Activated naive CD4-positive, alpha-beta T cell treated with anti-CD3 and anti-CD28 coated beads, Interleukin-2, amount 10 ng/mL, durations not matched to agents 7 days and 5 days (primary cell): Measurements from ENCODE around the gene TPCN2.
"Not testable (repeated sequence)": the region's sequence is repeated elsewhere in the genome, so short reads cannot be mapped to it uniquely, and the experiment has no call there.

Source experiments
- CTCF ChIA-PET: fragments of 350-600 bp; sonication (Branson Sonifier 250); formaldehyde crosslinking; loops from one replicate; lab custom pipeline; 2021; ENCODE audit warnings: antibody characterized with exemption; lab: Charles Lee
- DNase-seq: peaks from one replicate; pipeline ENCODE4 v3.0.0-alpha.2; 2020
- H3K27ac Mint-ChIP-seq: one replicate; pipeline ENCODE4 v1.8.0; 2021; ENCODE audit warnings: mild to moderate bottlenecking, moderate library complexity, mixed read lengths
- H3K27me3 Mint-ChIP-seq: one replicate; pipeline ENCODE4 v1.8.0; 2021; ENCODE audit warnings: mild to moderate bottlenecking, mixed read lengths
- H3K36me3 Mint-ChIP-seq: one replicate; pipeline ENCODE4 v1.8.0; 2021; ENCODE audit warnings: mixed read lengths
- H3K4me1 Mint-ChIP-seq: one replicate; pipeline ENCODE4 v1.8.0; 2021; ENCODE audit warnings: mixed read lengths
- H3K4me3 Mint-ChIP-seq: one replicate; pipeline ENCODE4 v1.8.0; 2021; ENCODE audit warnings: mild to moderate bottlenecking, moderate library complexity, mixed read lengths
- H3K9me3 Mint-ChIP-seq: one replicate; pipeline ENCODE4 v1.8.0; 2021; ENCODE audit warnings: mixed read lengths

Gene TPCN2

DNA sequence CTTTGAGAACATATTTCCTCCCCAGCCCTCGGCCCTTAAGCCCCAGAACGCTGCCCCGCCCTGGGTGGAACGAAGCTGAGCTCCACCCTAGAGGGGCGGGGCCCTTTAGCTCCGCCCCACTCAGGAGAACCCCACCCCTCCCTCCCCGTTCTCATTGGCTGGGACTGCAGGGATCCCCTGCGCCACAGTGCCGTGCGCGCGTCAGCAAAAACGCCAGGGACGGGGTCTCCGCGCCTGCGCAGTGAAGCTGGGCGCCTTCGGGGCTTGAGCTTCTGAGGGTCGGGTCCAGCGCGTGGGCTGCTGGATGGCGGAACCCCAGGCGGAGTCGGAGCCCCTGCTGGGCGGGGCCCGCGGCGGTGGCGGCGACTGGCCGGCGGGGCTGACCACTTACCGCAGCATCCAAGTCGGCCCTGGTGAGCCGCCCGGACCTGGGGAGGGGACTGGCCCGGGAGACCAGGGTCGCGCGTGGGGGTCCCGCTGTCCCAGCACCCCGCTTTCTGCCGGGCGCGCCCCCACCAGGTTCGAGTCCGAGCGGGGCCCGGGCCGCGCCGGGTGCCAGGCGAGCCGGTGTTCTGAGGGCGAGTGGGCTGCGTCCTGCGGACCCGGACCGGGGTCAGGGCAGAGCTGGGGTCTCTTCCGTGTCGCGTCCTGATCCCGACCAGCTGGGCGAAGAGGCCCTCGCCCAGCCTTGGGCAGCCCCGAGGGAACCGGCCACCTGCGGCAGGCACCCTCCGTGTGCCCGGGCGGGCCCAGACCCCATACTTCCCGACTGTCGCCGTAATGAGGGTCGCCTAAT is at the start of gene TPCN2:
Gene TPCN2 (plus strand): TSS at position 239 of the 796 bp plus-strand sequence. CDS start 66 bp downstream, at position 305.
- Mint-ChIP-seq H3K27me3 (peaks cover 35% of the 10 kb centered on the region), H3K4me3 (peak within 1 kb of the TSS; percentile 81), H3K9me3 (no peaks in the 10 kb centered on the region)

DNA sequence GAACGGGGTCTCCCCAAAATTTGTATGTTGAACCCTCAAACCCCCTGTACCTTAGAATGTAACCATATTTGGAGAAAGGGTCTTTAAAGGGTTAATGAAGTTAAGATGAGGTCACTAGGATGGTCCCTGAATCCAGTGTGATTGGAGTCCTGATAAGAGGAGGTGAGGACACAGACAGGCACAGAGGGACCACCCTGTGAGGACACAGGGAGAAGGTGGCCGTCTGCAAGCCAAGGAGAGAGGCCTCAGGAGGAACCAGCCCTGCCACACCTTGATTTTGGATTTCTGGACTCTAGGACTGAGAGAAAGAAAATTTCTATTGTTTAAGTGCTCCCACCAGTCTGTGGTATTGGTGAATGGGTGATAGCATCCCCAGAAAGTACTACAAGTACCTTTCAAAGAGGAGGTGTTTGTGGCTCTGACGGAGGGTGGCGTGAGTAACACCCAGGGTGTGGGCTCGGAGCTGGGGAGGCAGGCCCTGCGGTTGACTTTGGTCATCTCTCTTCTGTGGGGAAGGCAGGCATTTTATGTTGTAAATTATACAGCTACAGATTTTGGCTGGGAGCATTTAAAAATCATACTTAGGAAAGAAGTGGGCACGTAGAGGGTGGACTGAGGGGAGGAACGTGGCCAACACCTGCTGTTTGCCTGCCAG is 49.5 kb upstream of the TPCN2 start:
- CTCF ChIA-PET = no interaction called here
- H3K4me1 Mint-ChIP-seq = no peaks in the 10 kb centered on the region
- peaks cover 21% of the 10 kb centered on the region for H3K27me3 Mint-ChIP-seq
- no peak overlapping the region for H3K27ac Mint-ChIP-seq
- no peaks in the 10 kb centered on the region for H3K9me3 Mint-ChIP-seq
- DNase-seq = no peak
- H3K36me3 Mint-ChIP-seq = no peaks in the 10 kb centered on the region
- no peak overlapping the region for H3K4me3 Mint-ChIP-seq

More for the DNA sequence above, at the start of gene TPCN2:
- CTCF ChIA-PET = no interaction called here
- Mint-ChIP-seq H3K4me1 (peaks cover 39% of the 10 kb centered on the region), H3K36me3 (no peaks in the 10 kb centered on the region), H3K27ac (peak within 1 kb of the TSS; percentile 85)
- peak; percentile 94 for DNase-seq

DNA sequence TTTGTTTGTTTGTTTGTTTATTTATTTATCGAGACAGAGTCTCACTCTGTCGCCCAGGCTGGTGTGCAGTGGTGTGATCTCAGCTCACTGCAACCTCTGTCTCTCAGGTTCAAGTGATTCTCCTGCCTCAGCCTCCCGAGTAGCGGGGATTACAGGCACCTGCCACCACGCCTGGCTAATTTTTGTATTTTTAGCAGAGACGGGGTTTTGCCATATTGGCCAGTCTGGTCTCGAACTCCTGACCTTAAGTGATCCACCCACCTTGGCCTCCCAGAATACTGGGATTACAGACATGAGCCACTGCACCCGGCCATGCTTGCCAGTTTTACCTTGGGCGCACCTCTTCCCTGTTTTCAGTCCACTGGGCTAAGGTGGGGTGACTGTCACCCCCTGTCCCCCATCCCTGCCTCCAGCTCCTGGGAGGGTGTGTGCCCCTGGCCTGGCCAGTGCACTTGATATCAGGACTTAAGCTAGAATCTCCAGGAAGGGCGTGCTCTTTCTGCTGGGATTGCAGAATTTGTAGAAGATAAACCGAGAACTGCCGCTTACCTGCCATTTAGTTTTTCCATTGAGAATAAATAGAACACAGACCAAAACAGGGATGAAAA is 48.9 kb upstream of the TPCN2 start:
- CTCF ChIA-PET, H3K4me3 Mint-ChIP-seq, DNase-seq, H3K36me3 Mint-ChIP-seq, H3K27ac Mint-ChIP-seq, H3K4me1 Mint-ChIP-seq, H3K9me3 Mint-ChIP-seq: not testable (repeated sequence)
- H3K27me3 Mint-ChIP-seq = peaks cover 23% of the 10 kb centered on the region

- Mint-ChIP-seq H3K9me3 (no peaks in the 10 kb centered on the region), H3K36me3 (no peaks in the 10 kb centered on the region), H3K4me1 (no peaks in the 10 kb centered on the region), H3K27me3 (peaks cover 28% of the 10 kb centered on the region), H3K4me3 (no peak overlapping the region), H3K27ac (no peak overlapping the region)
- CTCF ChIA-PET = no interaction called here
- DNase-seq = no peak
Observed at GRCh38 chr11:69000391-69000790, 48.3 kb upstream of the TPCN2 start.

DNA sequence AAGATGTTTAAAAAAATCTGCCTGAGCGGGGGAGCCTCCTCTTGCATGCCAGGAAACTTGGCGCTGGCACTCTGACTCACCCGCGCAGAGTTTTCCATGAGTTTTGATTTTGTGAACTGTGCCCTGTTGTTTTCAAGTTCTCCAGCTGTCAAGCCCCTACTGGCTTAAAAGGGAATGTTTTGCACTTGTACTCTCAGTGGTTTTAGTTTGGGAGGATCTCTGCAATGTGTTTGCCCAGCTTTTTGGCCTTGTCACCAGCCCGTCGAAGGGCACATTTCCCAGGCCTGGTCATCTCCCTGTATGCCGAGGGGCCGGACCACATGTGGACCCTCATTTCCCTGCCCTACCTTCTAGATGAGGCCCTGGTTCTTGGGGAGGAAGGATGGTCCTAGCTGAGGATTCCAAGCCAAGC is 47.9 kb upstream of the TPCN2 start:
- CTCF ChIA-PET = no interaction called here
- Mint-ChIP-seq H3K9me3 (no peaks in the 10 kb centered on the region), H3K27ac (no peak overlapping the region), H3K4me1 (no peaks in the 10 kb centered on the region), H3K4me3 (no peak overlapping the region), H3K27me3 (peaks cover 29% of the 10 kb centered on the region), H3K36me3 (no peaks in the 10 kb centered on the region)
- DNase-seq = no peak

- H3K27me3 Mint-ChIP-seq = peaks cover 29% of the 10 kb centered on the region
- H3K9me3 Mint-ChIP-seq = no peaks in the 10 kb centered on the region
- DNase-seq = no peak
- no peaks in the 10 kb centered on the region for H3K4me1 Mint-ChIP-seq
- CTCF ChIA-PET = no interaction called here
- no peaks in the 10 kb centered on the region for H3K36me3 Mint-ChIP-seq
- H3K27ac Mint-ChIP-seq = no peak overlapping the region
- no peak overlapping the region for H3K4me3 Mint-ChIP-seq
Observed at GRCh38 chr11:69001243-69002081, 47.3 kb upstream of the TPCN2 start.

DNA sequence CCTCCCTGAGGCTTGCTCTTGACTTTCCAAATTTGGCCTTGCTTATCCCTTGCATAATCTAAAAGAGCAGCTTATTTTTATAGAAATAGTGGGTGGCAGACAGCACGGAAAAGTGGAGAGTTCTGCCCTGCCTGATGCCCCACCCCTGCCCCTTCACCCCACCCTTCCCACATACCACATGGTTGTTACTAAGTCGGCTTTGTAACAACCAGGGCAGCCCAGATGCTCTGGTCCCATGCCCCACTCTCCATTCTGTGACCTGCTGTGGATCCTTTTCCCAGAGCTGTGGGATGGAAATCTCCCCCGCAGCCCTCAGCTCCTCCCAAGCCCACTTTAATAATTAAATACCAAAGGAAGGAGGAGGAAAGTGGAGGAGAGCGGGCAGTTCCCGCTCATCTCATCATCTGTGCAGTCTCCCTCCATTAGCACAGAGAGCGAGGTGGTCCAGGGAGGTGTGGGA is 46.6 kb upstream of the TPCN2 start:
- no peaks in the 10 kb centered on the region for H3K36me3 Mint-ChIP-seq
- no peak overlapping the region for H3K27ac Mint-ChIP-seq
- H3K27me3 Mint-ChIP-seq = peaks cover 25% of the 10 kb centered on the region
- CTCF ChIA-PET = no interaction called here
- H3K4me3 Mint-ChIP-seq = no peak overlapping the region
- no peaks in the 10 kb centered on the region for H3K4me1 Mint-ChIP-seq
- H3K9me3 Mint-ChIP-seq = no peaks in the 10 kb centered on the region
- DNase-seq = no peak

DNA sequence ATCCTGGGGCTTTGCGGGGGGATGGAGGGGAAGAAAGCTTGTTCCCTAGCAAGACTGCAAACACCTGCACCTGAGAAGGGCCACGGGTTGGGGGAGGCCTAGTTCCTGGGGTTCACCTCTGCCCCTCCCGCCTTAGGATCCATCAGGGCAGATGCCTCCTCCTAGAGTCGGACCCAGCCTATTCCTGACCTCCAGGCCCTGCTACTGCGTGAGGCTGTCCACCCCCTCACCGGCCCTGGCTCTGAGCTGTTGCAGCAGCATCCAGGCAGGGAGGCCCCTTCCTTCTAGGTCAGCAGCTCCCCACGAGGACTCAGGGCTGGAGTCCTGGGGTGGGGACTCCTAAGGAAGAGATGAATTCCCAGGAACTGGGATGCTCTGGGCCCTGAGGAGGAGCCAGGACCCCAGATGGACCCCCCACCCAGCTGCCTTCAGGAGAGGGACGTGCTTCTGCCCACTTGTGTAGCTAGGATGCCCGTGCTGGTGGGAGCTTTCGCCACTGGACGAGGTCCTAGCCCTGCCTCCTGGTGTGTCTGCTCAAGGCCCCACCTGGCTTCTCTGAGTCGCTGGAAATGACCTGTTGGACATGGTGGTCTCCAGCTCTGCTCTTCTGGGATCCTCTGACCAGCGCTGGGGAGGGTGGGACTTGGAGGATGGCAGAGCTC is 46.0 kb upstream of the TPCN2 start:
- H3K9me3 Mint-ChIP-seq = no peaks in the 10 kb centered on the region
- DNase-seq = no peak
- H3K4me1 Mint-ChIP-seq = no peaks in the 10 kb centered on the region
- no peaks in the 10 kb centered on the region for H3K36me3 Mint-ChIP-seq
- H3K4me3 Mint-ChIP-seq = no peak overlapping the region
- CTCF ChIA-PET = no interaction called here
- H3K27me3 Mint-ChIP-seq = peaks cover 26% of the 10 kb centered on the region
- no peak overlapping the region for H3K27ac Mint-ChIP-seq

DNA sequence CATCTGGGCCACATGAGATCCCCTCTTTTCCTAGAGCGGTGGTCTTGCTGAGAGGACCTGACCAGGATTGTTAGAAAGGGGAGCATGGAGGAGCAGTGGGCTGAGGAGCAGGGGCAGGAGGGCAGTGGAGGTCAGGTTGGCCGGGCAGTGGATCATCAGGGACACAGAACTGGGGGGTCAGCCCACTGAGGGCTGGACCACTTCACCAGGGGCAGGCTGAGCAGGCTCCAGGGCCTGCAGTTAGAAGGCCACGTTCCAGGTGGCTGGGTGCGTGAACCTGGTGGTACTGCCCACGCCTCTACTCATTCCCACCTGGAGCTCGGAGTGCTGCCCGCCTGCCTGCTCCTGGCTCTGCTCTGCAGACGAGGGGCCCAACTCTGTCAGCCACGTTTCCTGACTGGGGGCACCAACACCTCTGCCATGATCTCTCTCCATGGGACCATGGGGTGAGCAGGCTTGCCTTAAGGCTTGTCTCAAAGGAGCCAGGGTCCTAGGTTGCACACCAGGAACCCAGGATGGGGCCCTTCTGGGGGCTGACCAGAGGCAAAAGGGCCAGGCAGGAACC is 45.3 kb upstream of the TPCN2 start:
- no peak for DNase-seq
- no peak overlapping the region for H3K4me3 Mint-ChIP-seq
- H3K27ac Mint-ChIP-seq = no peak overlapping the region
- H3K4me1 Mint-ChIP-seq = no peaks in the 10 kb centered on the region
- CTCF ChIA-PET = no interaction called here
- H3K36me3 Mint-ChIP-seq = no peaks in the 10 kb centered on the region
- peaks cover 33% of the 10 kb centered on the region for H3K27me3 Mint-ChIP-seq
- H3K9me3 Mint-ChIP-seq = no peaks in the 10 kb centered on the region

GRCh38 chr11:69003866-69004367 is 44.8 kb upstream of the TPCN2 start:
- H3K9me3 Mint-ChIP-seq = no peaks in the 10 kb centered on the region
- H3K27me3 Mint-ChIP-seq = peaks cover 38% of the 10 kb centered on the region
- H3K4me3 Mint-ChIP-seq = no peak overlapping the region
- H3K36me3 Mint-ChIP-seq = no peaks in the 10 kb centered on the region
- H3K27ac Mint-ChIP-seq = no peak overlapping the region
- CTCF ChIA-PET = no interaction called here
- no peak for DNase-seq
- H3K4me1 Mint-ChIP-seq = no peaks in the 10 kb centered on the region

DNA sequence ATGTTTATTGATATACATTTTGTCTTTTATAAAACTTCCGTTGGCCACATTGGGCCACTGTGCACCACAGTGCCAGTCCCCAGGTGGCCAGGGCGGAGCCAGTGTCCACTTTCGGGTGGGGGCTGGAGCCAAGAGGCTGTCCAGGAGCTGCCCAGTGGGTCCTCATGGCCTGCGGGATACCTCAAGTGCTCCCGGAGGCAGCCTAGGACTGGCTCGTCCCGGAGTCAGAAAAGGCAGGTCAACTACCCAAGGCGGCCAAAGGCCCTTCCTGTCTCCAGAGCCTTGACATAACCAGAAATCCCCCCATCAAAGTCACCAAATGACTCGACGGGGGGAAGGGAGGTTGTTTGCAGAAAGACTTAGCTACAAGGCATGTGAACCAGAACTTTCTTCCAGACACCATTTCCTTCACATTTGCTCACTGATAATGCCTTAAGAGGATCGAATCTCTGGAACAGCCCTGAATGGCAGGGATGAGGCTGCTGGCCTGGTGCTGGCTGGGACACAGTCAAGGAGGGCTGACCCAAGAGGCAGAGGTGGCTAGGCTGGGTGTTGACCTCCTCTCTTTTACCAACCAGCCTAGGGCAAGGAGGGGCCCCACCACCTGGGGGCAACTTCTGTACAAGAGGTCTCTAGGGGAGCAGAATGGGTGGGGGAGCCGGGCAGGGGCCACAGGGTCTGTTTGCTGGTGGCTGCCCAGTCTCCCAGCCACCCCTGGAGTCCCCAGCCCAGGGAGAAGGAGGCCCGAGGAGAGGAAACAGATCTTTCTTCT is 44.1 kb upstream of the TPCN2 start:
- Mint-ChIP-seq H3K27ac (no peak overlapping the region), H3K27me3 (peaks cover 39% of the 10 kb centered on the region), H3K9me3 (no peaks in the 10 kb centered on the region), H3K4me1 (no peaks in the 10 kb centered on the region), H3K36me3 (no peaks in the 10 kb centered on the region), H3K4me3 (no peak overlapping the region)
- no peak for DNase-seq
- CTCF ChIA-PET = no interaction called here

DNA sequence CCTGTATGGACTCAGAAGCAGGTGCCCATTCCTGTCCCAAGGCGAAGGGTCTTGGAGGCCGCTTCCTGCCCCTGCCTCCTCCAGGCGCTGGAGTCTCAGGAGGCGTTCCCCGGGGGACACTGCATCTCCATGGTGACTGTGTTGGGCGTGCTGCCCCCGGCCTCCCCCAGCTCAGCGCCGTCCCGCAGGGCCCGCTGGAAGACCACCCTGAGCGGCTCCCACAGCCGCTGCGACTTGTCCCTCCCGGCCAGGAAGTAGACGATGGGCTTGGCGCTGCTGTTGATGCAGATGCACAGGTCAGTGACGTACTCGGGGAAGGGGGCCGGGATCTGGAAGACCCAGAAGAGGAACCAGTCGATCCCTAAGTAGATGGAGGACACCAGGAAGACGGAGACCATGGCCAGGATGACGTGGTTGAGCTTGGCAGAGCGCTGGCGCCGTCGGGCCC is 43.5 kb upstream of the TPCN2 start:
- Mint-ChIP-seq H3K27me3 (peaks cover 45% of the 10 kb centered on the region), H3K4me3 (no peak overlapping the region), H3K9me3 (no peaks in the 10 kb centered on the region), H3K27ac (no peak overlapping the region), H3K4me1 (no peaks in the 10 kb centered on the region), H3K36me3 (no peaks in the 10 kb centered on the region)
- CTCF ChIA-PET = no interaction called here
- DNase-seq = no peak
